KOPT-K1 (cell line): ENCODE data around the gene S1PR4.

Experiments
- H3K27ac ChIP-seq: fragments of 200-600 bp; sonication (generic); 2 replicates; pipeline ENCODE4 v1.5.1; 2016; ENCODE audit warnings: antibody characterized with exemption, mild to moderate bottlenecking, low read depth, low read length; ENCODE audit not compliant: poor library complexity, severe bottlenecking
- H3K36me3 ChIP-seq: fragments of 200-600 bp; sonication (generic); 2 replicates; pipeline ENCODE4 v1.5.1; 2017; ENCODE audit warnings: antibody characterized with exemption, mild to moderate bottlenecking, low read length, moderate library complexity; ENCODE audit not compliant: insufficient read depth
- H3K9me3 ChIP-seq: fragments of 200-600 bp; sonication (generic); 2 replicates; pipeline ENCODE4 v1.5.1; 2017; ENCODE audit warnings: antibody characterized with exemption, low read length, mild to moderate bottlenecking; ENCODE audit not compliant: insufficient read depth, poor library complexity, severe bottlenecking

The S1PR4 gene, protein sequence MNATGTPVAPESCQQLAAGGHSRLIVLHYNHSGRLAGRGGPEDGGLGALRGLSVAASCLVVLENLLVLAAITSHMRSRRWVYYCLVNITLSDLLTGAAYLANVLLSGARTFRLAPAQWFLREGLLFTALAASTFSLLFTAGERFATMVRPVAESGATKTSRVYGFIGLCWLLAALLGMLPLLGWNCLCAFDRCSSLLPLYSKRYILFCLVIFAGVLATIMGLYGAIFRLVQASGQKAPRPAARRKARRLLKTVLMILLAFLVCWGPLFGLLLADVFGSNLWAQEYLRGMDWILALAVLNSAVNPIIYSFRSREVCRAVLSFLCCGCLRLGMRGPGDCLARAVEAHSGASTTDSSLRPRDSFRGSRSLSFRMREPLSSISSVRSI

GRCh38 chr19:3178377-3178972 is at the start of gene S1PR4:
S1PR4 (plus strand) TSS chr19:3178769; CDS start chr19:3178793, 24 bp downstream.
- Histone ChIP-seq H3K27ac (peak within 1 kb of the TSS; percentile 100), H3K36me3 (peaks cover 5% of the 10 kb centered on the region), H3K9me3 (no peaks in the 10 kb centered on the region)

- Histone ChIP-seq H3K9me3 (no peaks in the 10 kb centered on the region), H3K36me3 (no peaks in the 10 kb centered on the region), H3K27ac (peak overlapping the region; percentile 100)
These were observed 49.5 kb upstream of the S1PR4 start for GRCh38 chr19:3129112-3129511.

GRCh38 chr19:3131168-3131567 is 47.4 kb upstream of the S1PR4 start:
- Histone ChIP-seq H3K27ac (peak overlapping the region; percentile 100), H3K9me3 (no peaks in the 10 kb centered on the region), H3K36me3 (no peaks in the 10 kb centered on the region)

DNA sequence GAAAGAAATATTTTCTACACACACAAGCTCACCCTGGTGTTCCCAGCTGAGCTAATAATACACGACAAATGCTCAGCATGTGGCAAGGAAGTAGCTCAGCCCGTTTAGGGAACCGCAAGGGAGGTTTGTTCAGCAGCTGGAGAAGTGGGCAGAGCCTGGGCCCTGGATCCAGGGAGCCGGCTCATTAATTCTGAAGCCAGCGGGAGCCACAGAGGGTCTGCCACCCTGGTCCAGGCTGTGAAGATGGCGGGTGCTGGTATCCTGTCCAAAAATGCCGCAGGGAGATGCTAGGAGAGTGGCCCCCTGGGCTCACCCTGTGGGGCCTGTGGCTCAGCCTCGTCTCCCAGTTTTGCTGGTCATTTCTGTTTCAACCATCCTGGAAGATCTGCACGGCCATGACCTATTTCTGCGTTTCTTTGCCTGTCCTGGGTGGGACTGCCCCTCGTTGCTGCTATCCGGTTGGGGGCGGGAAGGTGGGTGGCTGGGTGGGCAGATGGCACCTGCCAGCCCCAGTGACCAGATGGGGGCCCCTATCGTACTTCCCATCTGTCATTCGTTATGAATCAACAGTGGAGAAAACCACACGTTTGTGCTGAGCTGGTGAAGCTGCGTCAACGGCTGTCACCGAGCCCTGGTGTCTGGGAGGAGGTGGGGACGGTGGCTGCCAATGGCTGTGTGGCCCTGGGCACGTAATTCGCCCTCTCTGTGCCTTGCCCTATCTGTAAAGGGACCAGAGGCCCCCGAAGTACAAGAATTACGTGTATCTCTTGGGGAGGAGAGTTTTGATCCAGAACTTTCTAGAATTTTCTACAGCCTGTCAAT is 45.4 kb upstream of the S1PR4 start:
- H3K27ac ChIP-seq, result peak overlapping the region; percentile 100
- H3K36me3 ChIP-seq, result peaks cover 15% of the 10 kb centered on the region; the same call in 1 of the 2 replicates
- H3K9me3 ChIP-seq, result no peaks in the 10 kb centered on the region

GRCh38 chr19:3133793-3134116 is 44.8 kb upstream of the S1PR4 start:
- peaks cover 15% of the 10 kb centered on the region; the same call in 1 of the 2 replicates for H3K36me3 ChIP-seq
- H3K9me3 ChIP-seq, result no peaks in the 10 kb centered on the region
- H3K27ac ChIP-seq, result peak overlapping the region; percentile 100

DNA sequence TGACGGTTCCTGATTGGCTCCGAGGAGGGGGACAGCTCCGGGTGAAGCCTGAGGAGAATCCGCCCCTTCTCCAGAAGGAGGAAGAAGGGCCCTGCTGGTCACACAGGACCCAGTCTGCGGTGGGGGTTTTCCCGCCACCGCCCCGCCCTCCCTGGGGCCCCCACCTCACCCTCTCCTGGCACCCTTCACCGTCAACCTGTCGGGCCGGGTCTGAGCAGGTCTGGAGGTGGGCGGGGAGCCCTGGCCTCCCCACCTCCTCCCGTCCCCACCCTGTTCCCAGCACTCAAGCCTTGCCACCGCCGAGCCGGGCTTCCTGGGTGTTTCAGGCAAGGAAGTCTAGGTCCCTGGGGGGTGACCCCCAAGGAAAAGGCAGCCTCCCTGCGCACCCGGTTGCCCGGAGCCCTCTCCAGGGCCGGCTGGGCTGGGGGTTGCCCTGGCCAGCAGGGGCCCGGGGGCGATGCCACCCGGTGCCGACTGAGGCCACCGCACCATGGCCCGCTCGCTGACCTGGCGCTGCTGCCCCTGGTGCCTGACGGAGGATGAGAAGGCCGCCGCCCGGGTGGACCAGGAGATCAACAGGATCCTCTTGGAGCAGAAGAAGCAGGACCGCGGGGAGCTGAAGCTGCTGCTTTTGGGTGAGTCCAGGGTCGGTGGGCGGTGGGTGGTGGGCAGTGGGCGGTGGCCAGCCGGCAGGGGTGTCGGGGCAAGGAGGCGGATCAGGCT is 42.4 kb upstream of the S1PR4 start, which contains the start of gene GNA15:
TSS of gene GNA15 (plus strand) at position 73 of the 723 bp plus-strand sequence. CDS start at position 491, 418 bp downstream.
- Histone ChIP-seq H3K36me3 (peaks cover 36% of the 10 kb centered on the region), H3K27ac (peak within 1 kb of the TSS; percentile 100), H3K9me3 (no peaks in the 10 kb centered on the region)

DNA sequence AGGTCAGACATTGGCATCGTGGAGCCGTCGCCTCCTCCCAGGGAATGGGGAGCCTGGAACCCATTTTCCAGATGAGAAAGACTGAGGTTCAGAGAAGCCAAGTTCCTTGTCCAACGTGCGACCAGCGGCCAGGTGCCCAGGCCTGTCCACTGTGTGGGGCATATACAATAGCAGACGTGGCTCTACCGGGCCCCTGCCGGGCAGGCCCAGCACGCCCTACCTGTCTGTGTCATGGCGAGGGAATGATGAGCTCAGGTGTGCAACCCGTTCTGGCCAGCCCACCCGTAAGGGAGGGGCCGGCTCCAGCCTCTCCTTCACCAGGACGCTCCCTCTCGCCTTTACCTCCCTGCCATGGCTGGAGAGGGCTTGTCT is 41.9 kb upstream of the S1PR4 start:
- H3K36me3 ChIP-seq, result peaks cover 41% of the 10 kb centered on the region
- no peaks in the 10 kb centered on the region for H3K9me3 ChIP-seq
- H3K27ac ChIP-seq, result peak overlapping the region; percentile 100

- Histone ChIP-seq H3K9me3 (no peaks in the 10 kb centered on the region), H3K27ac (peak overlapping the region; percentile 100), H3K36me3 (peaks cover 46% of the 10 kb centered on the region)
These were observed 41.5 kb upstream of the S1PR4 start for GRCh38 chr19:3137119-3137518.

- Histone ChIP-seq H3K27ac (peak overlapping the region; percentile 100), H3K36me3 (peaks cover 57% of the 10 kb centered on the region), H3K9me3 (no peaks in the 10 kb centered on the region)
These were observed 40.3 kb upstream of the S1PR4 start for GRCh38 chr19:3138268-3138667.

DNA sequence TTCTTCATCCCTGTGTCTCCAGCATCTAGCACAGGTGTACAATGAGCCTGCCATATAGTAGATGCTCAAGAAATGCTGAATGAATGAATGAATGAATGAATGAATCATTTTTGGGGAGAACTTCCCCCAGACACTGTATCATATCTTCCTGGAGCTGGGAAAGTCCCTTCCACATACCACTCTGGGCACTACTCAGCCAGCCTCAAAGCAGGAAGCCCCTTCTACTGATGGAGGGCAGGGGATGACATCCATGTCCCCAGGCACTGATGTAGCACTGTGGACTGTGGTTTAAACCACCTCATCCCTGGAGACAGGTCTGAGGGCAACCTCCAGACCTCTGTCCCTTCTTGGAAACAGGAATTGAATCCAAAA is 37.9 kb upstream of the S1PR4 start:
- Histone ChIP-seq H3K9me3 (no peaks in the 10 kb centered on the region), H3K36me3 (peaks cover 71% of the 10 kb centered on the region), H3K27ac (peak overlapping the region; percentile 100)

GRCh38 chr19:3142292-3142670 is 36.3 kb upstream of the S1PR4 start:
- Histone ChIP-seq H3K27ac (peak overlapping the region; percentile 100), H3K36me3 (peaks cover 77% of the 10 kb centered on the region), H3K9me3 (no peaks in the 10 kb centered on the region)

DNA sequence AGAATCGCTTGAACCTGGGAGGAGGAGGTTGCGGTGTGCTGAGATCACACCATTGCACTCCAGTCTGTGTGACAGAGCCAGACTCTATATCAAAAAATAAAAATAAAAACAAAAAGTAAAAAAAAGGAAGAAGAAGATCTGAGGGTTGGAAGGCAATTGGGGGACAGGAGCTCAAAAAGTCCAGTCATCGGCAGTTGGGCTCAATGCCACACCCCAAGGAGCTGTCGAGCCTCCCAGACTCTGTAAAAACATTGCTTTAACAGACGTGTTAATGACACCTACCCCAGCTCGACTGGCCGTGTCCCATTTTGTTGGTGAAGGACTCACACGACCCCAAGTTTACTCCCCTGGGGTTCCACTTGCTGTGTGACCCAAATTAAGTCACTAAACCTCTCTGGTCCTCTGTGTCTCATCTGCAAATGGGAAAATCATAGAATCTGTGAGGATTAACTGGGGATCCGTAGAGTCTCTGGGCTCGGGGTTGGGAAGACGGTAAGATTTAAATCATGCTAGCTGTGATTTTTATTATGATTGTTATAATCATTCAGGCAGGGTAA is 35.7 kb upstream of the S1PR4 start:
- Histone ChIP-seq H3K36me3 (peaks cover 78% of the 10 kb centered on the region), H3K9me3 (no peaks in the 10 kb centered on the region), H3K27ac (peak overlapping the region; percentile 100)

DNA sequence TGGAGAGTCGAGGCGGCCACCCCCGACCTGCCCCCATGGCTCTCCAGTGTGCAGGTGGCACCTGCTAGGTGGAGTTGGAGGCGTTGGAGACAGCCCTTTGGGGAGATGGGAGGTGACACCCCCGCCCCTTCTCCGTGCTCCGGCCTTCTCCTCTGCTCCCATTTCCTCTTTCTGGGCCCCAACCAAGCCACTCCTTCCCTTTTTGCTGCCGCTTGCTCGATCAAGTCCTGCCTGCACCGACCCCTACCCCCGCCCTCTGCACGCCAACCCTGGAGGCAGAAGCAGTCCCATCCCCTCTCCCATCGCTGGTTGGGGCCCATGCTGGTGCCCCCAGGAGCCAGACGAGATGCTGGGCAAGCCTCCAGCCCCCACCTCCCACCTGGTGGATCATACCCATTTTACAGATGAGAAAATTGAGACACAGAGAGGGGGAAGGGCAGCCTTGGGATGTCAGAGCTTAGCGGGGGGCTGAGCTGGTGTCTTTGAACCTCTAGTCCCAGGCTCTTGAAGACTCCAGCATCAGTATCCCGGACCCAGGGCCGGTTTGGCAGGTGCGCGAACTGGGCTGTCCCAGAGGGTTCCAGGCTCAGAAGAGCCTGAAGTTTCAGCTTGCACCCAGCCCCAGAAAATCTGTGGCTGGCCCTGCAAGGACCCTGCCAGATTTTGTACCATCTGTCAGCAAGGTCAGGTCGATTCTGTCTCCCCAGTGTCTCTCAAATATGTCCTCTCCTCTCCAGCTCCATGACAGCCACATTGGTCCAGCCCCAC is 32.5 kb upstream of the S1PR4 start:
- peaks cover 90% of the 10 kb centered on the region for H3K36me3 ChIP-seq
- peak overlapping the region; percentile 62 for H3K27ac ChIP-seq
- H3K9me3 ChIP-seq, result no peaks in the 10 kb centered on the region

DNA sequence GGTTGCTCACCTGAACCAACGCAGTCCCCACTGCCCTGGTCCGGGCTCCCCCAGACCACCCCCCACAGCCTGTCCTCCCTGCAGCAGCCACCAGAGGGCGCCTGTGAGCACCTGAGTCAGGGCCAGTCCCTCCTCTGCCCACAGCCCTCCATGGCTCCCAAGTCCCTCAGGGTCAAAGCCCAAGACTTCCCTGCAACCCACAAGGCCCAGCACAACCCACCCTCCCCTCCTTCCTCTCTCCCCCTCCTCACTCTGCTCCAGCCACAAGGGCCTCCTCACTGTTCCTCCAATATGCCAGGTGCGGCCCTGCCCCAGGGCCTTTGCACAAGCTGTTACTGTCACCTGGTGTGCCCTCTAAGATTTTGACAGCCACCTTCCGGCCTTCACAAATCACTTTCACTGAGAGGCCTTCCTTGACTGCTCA is 31.9 kb upstream of the S1PR4 start:
- Histone ChIP-seq H3K27ac (peak overlapping the region; percentile 62), H3K9me3 (no peaks in the 10 kb centered on the region), H3K36me3 (peaks cover 90% of the 10 kb centered on the region)
